DMS 273 treated with DMSO at 0.1 percent for 48 hours (cell line): ENCODE data around the gene PTPRJ.

ENCODE experiments used
- DNase-seq: peaks from one replicate; lab custom pipeline; 2025; lab: John Stamatoyannopoulos, UW

The PTPRJ gene

DNA sequence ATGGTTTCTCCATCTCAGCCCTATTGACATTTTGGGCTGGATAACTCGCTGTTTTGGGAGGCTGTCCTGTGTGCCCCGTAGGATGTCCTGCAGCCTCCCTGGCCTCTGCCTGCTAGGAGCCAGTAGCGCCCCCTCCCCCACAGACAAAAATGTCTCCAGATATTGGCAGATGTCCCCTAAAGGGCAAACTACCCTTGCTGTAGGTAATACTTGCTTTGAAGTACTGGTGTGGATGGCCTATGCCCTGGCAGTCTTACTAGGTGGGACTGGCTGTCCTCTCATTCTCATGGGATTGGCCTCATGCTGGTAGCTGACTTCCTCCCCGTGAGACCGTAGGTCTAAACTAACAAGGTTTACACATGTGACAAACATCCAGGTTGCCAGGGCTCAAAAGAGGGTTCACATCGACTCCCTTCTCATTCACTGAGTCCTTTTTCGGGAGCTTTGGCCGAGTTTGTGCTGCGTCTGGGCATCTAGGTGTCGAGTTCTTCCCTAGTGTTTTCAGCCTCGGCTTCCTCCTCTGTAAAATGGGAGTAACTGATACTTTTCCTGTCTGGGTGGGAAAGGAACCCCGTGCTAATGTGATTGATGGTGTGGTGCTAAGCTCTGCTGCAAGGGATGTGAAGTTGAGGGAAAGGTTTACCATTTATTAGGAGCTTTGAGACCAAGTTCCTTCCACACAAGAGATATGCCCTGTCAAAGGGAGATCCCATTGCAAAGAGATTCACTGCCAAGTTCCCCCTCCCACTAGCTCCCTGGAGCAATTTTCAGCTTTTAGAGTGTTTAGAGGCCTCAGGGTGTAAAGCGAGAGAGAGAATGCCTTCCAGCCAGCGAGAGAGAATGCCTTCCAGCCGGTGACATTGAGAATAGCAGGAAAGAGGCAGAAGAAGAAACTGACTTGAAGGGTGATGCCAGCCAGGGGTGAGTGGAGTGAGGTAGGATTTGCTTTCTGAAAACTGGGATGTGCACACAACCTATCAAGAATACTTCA, 17.0 kb downstream of the PTPRJ start:
- DNase-seq, result no peak

DNA sequence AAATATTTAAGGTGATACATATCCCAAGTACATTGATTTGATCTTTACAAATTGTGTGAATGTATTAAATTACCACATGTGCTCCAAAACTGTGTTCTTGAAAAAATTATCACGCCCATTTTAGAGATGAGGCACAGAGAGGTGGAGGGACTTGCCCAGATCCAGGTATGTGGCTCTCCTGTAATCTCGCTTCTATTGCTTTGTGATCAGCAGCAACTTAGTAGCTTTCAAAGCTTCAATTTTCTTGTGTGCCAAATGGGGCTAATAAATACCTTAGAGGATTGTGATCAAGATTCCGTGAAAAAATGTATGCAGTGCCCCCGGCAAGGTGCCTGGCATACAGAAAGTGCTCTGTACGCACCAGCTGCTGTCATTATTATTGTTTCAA, 18.0 kb downstream of the PTPRJ start:
- DNase-seq, result no peak

GRCh38 chr11:47998733-47999359, 18.5 kb downstream of the PTPRJ start:
- DNase-seq, result no peak

GRCh38 chr11:48000432-48000831, 20.1 kb downstream of the PTPRJ start:
- DNase-seq, result no peak

- DNase-seq, result peak; percentile 15
These were observed 21.2 kb downstream of the PTPRJ start for GRCh38 chr11:48001438-48002021.

GRCh38 chr11:48002561-48002960, 22.2 kb downstream of the PTPRJ start:
- no peak for DNase-seq

DNA sequence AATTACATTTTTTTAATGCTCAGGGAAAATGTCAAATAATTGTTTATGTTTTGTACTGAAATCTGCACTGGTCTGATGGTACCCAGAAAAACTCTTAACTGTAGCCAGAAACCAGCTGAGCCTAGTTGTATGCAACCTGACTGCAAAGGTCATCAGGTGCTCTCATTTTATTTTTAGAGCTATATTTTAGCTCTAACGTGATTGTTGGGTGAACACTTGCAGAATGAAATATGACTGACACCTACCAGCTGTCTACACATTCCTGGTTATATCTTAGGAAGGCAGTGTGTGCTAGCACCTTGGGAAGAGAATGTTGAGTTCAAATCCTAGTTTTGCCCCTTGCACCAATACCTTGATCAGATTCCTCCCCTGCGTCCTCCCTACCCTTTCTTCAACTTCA, 23.6 kb downstream of the PTPRJ start:
- no peak for DNase-seq

DNA sequence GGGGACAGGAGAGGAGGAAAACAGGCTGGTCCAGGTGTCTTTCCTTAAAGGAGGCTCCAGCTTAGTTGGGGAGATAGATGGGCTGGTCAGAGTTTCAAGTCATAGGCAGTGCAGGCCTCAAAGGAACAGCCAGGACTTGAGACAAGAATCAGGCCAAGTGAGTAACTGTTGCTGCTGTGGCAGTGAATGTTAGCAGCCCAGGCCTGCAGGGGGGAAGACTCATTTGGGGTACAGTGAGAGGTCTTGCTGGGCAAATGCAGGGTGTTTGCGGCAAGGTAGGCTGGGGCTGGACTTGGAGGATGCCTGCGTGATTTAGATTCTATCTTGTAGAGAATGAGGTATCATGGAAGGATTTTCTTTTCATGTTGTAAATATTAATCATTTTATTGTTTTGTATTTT, 24.1 kb downstream of the PTPRJ start:
- DNase-seq, result no peak

DNA sequence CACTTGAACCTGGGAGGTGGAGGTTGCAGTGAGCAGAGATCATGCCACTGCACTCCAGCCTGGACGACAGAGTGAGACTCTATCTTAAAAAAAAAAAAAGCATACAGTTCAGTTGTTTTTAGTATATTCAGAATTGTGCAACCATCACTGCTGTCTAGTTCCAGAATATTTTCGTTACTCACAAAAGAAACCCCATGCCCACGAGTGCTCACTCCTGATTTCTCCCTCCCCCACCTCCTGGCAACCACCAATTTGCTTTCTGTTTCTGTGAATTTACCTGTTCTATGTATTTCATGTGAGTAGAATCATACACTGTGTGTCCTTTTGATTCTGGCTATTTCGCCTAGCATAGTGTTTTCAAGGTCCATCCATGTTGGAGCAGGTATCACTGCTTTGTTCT, 24.8 kb downstream of the PTPRJ start:
- DNase-seq, result no peak

- DNase-seq, result no peak
These were observed 25.5 kb downstream of the PTPRJ start for GRCh38 chr11:48005831-48006270.

DNA sequence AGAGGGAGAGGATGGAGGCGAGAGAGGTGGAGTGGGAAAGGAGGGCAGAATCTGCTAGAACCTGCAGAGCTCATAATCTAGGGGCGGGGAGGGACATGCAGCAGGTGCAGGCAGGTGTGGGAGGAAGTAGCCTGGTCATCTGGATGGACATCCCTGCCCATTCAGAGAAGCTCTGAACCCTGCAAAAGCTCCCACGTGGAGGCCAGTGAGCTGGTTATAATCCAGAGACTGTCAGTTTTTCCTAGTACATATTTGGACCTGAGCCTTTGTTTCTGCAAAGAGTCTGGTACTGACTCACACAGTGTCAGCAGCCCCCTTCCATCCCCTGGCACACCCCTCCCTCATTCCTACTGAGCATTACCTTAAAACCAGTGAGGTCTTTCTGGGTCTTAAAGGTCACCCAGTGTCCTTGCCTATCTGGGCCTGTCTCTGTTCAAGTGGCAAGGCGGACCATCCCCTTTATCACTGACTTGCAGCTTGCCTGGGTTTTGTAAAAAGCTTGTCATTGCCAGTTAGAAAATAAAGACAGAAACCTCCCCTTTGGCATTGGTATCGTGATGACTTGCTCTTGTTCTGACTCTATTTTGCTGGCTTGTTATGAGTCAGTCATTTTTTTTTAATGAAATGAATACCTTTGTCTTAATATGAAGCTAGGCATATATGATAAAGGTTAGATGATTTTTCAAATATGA, 26.1 kb downstream of the PTPRJ start:
- DNase-seq, result no peak

DNA sequence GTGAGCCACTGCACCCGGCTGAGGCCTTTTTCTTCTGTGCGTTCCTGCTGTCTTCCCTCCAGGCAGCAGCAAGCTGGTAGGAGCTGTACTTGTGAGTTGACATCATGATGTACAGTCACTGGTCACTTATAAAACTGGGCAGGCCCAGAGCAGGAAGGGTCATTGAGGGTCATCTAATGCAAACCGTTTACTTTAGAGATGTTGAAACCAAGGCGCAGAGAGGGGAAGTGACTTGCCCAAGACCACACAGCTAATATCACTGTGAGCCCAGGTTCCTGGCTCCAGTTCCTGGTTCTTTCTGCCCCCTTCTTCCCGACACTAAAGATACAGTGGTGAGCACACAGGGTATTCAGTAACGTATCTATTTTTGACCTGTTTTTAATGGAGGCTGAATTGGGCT, 27.3 kb downstream of the PTPRJ start:
- DNase-seq, result no peak

DNA sequence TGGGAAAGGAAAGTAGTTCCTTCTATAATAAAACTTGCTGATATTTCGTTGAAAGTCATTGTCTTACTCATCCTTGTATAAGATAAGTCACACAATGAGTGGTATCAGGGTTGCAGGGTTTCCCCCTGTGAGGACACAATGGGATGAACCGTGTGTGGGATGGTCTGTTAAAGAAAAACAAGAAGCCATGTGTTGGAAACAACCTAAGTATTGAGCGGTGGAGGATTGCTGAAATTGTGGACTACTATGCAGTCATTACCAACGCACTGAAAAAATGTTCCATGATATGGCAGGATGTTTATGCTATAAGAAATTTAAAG, 28.6 kb downstream of the PTPRJ start:
- DNase-seq, result no peak

GRCh38 chr11:48011102-48011797, 30.9 kb downstream of the PTPRJ start:
- DNase-seq, result no peak

GRCh38 chr11:48011798-48012391, 31.5 kb downstream of the PTPRJ start:
- DNase-seq, result no peak

- no peak for DNase-seq
These were observed 33.0 kb downstream of the PTPRJ start for GRCh38 chr11:48013269-48013901.

DNA sequence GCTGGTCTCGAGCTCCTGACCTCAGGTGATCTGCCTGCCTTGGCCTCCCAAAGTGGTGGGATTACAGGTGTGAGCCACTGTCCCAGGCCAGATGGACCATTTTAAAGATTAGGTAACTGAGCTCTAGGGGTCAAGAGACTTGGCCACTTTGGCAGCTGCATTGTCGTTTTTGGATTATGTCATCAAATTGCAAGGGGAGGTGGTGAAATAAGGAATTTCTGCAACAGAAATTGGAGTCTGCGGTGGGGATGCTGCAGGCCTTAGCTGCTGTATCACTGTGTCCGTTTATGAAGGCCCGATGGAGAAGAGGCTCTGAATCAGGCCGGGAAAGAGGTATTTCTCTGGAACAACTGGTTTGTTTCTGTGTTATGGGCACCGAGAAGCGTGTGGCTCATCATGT, 34.6 kb downstream of the PTPRJ start:
- DNase-seq, result no peak

- DNase-seq, result no peak
These were observed 36.9 kb downstream of the PTPRJ start for GRCh38 chr11:48017105-48017830.

GRCh38 chr11:48017831-48018527, 37.6 kb downstream of the PTPRJ start:
- DNase-seq, result no peak
